ENCODE data around the gene AGAP2. TPM values are rescaled to one million over a fixed set of nuclear protein-coding genes. Genes with fewer than 3 reads are reported as not detected.

Gene AGAP2
- total and polyA plus RNA-seq, 2 of the 13 experiments (the other 11 are each of a cell fraction or from before 2014, with no cell fraction given) = 0.38 to 0.45 TPM

DNA sequence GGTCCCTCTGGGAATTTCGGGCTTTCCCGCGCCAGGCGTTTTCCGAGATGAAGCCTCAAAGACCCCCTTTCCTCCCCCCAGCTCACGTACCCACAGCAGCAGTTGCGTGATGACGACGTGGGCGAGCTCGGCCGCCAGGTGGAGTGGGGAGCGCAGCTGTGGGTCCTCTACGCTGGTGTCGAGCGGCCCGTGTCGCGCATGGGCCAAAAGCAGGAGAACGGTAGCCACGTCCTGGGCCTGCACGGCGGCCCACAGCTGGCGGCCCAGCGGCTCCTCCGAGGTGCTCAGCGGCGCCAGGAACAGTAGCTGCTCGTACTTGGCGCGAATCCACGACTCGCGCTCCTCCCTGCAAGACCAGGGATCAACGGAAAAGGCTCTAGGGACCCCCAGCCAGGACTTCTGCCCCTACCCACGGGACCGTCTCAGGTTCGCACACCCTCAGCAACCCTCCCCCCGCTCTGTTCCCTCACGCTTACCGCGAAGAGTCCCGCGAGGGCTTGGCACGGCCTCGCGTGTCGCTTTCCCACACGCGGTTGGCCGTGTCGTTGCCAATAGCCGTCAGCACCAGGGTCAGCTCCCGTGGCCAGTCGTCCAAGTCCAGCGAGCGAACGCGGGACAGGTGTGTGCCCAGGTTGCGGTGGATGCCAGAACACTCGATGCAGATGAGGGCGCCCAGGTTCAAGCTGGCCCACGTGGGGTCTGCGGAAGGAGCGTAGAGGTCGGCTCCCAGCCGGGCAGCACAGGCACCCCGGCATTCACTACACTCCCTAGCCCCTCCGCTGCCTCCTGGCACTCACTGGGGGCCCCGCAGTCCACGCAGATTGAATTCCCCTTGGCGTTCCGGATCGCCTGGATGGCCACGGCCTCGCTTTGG lies 11.4 kb downstream of the AGAP2 start (continued):
- TF ChIP-seq, protein P1, sequence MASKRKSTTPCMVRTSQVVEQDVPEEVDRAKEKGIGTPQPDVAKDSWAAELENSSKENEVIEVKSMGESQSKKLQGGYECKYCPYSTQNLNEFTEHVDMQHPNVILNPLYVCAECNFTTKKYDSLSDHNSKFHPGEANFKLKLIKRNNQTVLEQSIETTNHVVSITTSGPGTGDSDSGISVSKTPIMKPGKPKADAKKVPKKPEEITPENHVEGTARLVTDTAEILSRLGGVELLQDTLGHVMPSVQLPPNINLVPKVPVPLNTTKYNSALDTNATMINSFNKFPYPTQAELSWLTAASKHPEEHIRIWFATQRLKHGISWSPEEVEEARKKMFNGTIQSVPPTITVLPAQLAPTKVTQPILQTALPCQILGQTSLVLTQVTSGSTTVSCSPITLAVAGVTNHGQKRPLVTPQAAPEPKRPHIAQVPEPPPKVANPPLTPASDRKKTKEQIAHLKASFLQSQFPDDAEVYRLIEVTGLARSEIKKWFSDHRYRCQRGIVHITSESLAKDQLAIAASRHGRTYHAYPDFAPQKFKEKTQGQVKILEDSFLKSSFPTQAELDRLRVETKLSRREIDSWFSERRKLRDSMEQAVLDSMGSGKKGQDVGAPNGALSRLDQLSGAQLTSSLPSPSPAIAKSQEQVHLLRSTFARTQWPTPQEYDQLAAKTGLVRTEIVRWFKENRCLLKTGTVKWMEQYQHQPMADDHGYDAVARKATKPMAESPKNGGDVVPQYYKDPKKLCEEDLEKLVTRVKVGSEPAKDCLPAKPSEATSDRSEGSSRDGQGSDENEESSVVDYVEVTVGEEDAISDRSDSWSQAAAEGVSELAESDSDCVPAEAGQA (IDR thresholded peaks at IDR 0.05; ENCODE audit: low read depth) = no peak
- TF ChIP-seq, protein P1 (CRISPR knock-in tag; IDR thresholded peaks at IDR 0.05; ENCODE audit: borderline replicate concordance) = no peak
- TF ChIP-seq, protein P2, sequence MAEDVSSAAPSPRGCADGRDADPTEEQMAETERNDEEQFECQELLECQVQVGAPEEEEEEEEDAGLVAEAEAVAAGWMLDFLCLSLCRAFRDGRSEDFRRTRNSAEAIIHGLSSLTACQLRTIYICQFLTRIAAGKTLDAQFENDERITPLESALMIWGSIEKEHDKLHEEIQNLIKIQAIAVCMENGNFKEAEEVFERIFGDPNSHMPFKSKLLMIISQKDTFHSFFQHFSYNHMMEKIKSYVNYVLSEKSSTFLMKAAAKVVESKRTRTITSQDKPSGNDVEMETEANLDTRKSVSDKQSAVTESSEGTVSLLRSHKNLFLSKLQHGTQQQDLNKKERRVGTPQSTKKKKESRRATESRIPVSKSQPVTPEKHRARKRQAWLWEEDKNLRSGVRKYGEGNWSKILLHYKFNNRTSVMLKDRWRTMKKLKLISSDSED (CRISPR knock-in tag; IDR thresholded peaks at IDR 0.05) = no peak
- TF ChIP-seq ZNF614 (CRISPR knock-in tag; IDR thresholded peaks at IDR 0.05; ENCODE audit: borderline replicate concordance) = no peak
- no peak for TF ChIP-seq ZNF10 (CRISPR knock-in tag; IDR thresholded peaks at IDR 0.05; ENCODE audit: borderline replicate concordance, low read depth)
- 0 out of 2 replicates have a peak, but pooled peaks have one; percentile 18 for TF ChIP-seq ZNF274 (CRISPR knock-in tag; IDR thresholded peaks at IDR 0.05)
- TF ChIP-seq GLI4 (CRISPR knock-in tag; IDR thresholded peaks at IDR 0.05; ENCODE audit: borderline replicate concordance) = no peak
- TF ChIP-seq ATRX (CRISPR knock-in tag; IDR thresholded peaks at IDR 0.05; ENCODE audit: borderline replicate concordance) = no peak
- TF ChIP-seq, protein P3, sequence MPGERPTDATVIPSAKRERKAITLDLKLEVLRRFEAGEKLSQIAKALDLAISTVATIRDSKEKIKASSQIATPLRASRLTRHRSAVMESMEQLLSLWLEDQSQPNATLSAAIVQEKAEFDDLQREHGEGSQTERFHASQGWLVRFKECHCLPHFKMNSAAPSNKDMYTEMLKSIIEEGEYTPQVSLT (CRISPR knock-in tag; IDR thresholded peaks at IDR 0.05; ENCODE audit: borderline replicate concordance, low read depth) = no peak
- TF ChIP-seq NR1H2 (CRISPR knock-in tag; IDR thresholded peaks at IDR 0.05; ENCODE audit: borderline replicate concordance, low read depth) = no peak
- TF ChIP-seq NFE2L2 (IDR thresholded peaks at IDR 0.05; ENCODE audit: low read length) = no peak
- peak; percentile 50; the same call in 1 of the 2 replicates for TF ChIP-seq EHMT2 (IDR thresholded peaks at IDR 0.05; ENCODE audit: borderline replicate concordance, low read depth, low read length)
- TF ChIP-seq KDM5B (CRISPR knock-in tag; IDR thresholded peaks at IDR 0.05; ENCODE audit: borderline replicate concordance) = no peak
- TF ChIP-seq ZMAT3 (CRISPR knock-in tag; conservative IDR thresholded peaks at IDR 0.05) = no peak
- no peak for TF ChIP-seq KDM4B (CRISPR knock-in tag; IDR thresholded peaks at IDR 0.05)
- no peak for TF ChIP-seq DMAP1 (CRISPR knock-in tag; IDR thresholded peaks at IDR 0.05)
- TF ChIP-seq THYN1 (CRISPR knock-in tag; IDR thresholded peaks at IDR 0.05; ENCODE audit: borderline replicate concordance, low read depth) = no peak
- TF ChIP-seq ZSCAN25 (CRISPR knock-in tag; IDR thresholded peaks at IDR 0.05) = no peak
- no peak for TF ChIP-seq PHF8 (CRISPR knock-in tag; IDR thresholded peaks at IDR 0.05)
- TF ChIP-seq ZNF598 (CRISPR knock-in tag; IDR thresholded peaks at IDR 0.05; ENCODE audit: borderline replicate concordance) = 0 out of 2 replicates have a peak, but pooled peaks have one; percentile 28
- no peak for TF ChIP-seq ZBTB8A (CRISPR knock-in tag; IDR thresholded peaks at IDR 0.05; ENCODE audit: borderline replicate concordance, low read depth)
- TF ChIP-seq HNRNPL (IDR thresholded peaks at IDR 0.05; ENCODE audit: low read depth, low read length) = 0 out of 2 replicates have a peak, but pooled peaks have one; percentile 17
- TF ChIP-seq KAT8 (CRISPR knock-in tag; IDR thresholded peaks at IDR 0.05) = no peak
- TF ChIP-seq ARNT (IDR thresholded peaks at IDR 0.05) = no peak
